Skeletal muscle tissue (tissue), 4 donors: ENCODE data around the gene TMEM240. TPM values are rescaled to one million over a fixed set of nuclear protein-coding genes. Genes with fewer than 3 reads are reported as not detected.
A peak's percentile ranks its signal among the peaks of the same experiment; 100 is the strongest.

Source experiments
- H3K27ac ChIP-seq: one replicate; pipeline ENCODE4 v1.7.0; 2013; ENCODE audit warnings: mild to moderate bottlenecking, low read depth, low read length, inconsistent platforms
- H3K27me3 ChIP-seq, 3 donors: one replicate each; pipeline ENCODE4 v1.7.0; 2013; ENCODE audit warnings: low read length in 3 of 3; ENCODE audit not compliant: control insufficient read depth in 3 of 3, insufficient read depth in 3 of 3
- H3K36me3 ChIP-seq, 3 donors: one replicate each; pipeline ENCODE4 v1.7.0; 2013; ENCODE audit warnings: low read length in 3 of 3; ENCODE audit not compliant: control insufficient read depth in 3 of 3, insufficient read depth in 3 of 3
- H3K4me1 ChIP-seq, 3 donors: one replicate each; pipeline ENCODE4 v1.7.0; 2013; ENCODE audit warnings: low read length in 3 of 3, mild to moderate bottlenecking in 3 of 3; ENCODE audit not compliant: control insufficient read depth in 3 of 3, insufficient read depth in 3 of 3
- H3K4me3 ChIP-seq, 3 donors: one replicate each; pipeline ENCODE4 v1.7.0; 2013; ENCODE audit warnings: low read length in 3 of 3
- H3K9ac ChIP-seq, 3 donors: one replicate each; pipeline ENCODE4 v1.7.0; 2013; ENCODE audit warnings: low read length in 3 of 3, mild to moderate bottlenecking in 3 of 3, moderate library complexity in 2 of 3, low read depth in 1 of 3
- H3K9me3 ChIP-seq, 3 donors: one replicate each; pipeline ENCODE4 v1.7.0; 2013; ENCODE audit warnings: low read length in 3 of 3; ENCODE audit not compliant: control insufficient read depth in 3 of 3
- total RNA-seq: library from RNA; depleted of rRNA; stranded (reverse); fragments of >200 nt; gene quantifications from one replicate; pipeline ENCODE4 v1.2.3, GENCODE V29; 2014
- donor health status: Osteomylitis.

TMEM240 gene
- total RNA-seq, 1 donor from 2014 or later = 2.1 TPM

DNA sequence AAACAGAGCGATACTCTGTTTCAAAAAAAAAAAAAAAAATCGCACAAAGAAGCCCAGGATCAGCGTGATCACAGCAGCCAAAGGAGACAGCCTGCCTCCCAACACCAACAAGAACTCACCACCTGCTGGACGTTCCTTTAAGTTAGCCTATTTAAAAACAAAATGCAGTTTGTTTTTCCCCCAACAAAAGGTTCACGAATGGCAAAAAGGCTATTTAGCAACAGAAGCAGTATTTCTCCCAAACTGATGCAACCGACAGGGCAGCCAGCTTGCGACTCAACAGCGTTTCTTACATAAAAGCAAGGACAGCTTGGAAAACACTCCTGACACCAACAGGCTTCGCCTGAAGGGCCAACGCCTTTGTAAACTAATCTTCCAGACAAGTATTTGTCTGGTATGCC lies 27.5 kb upstream of the TMEM240 start:
- peaks cover 24 to 26% (median 25%) of the 10 kb centered on the region in 3 donors for H3K36me3 ChIP-seq
- H3K27me3 ChIP-seq = no peaks in the 10 kb centered on the region
- no peak overlapping the region for H3K4me3 ChIP-seq
- H3K27ac ChIP-seq = peak overlapping the region; percentile 66
- peak overlapping the region in 1 of 3 donors; percentile 1 for H3K9ac ChIP-seq
- H3K9me3 ChIP-seq = no peaks in the 10 kb centered on the region
- peaks cover 18 to 29% (median 19%) of the 10 kb centered on the region in 3 donors for H3K4me1 ChIP-seq

DNA sequence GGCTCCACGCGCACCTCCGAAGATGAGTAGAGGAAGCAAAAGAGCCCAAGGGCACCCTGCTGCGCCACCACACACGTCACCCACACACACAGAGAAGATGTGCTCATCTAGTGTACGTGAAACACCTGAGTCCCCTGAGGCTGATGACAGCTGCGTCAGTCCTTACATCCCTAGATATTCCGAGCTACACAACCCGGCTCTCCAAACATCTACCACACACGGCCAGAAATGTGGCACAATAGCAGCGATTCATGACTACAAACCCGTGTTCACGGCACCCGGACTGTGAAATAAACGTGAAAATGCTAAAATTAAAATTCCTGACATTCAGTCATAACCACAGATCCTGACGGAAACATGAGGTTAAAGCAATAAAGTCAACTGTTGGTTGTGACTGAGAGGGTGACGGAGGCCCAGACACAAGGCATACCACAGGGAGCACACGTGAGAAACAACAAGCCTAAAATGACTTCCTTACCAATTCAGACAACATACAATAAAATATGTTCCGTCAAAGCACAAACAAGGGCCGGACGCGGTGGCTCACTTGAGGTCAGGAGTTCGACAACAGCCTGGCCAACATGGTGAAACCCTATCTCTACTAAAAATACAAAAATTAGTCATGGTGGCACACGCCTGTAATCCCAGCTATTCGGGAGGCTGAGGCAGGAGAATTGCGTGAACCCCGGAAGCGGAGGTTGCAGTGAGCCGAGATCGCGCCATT lies 26.9 kb upstream of the TMEM240 start:
- Histone ChIP-seq H3K9ac (peak overlapping the region in 2 of 3 donors; percentile 20 to 66), H3K36me3 (peaks cover 30 to 32% (median 30%) of the 10 kb centered on the region in 3 donors), H3K27ac (peak overlapping the region; percentile 66), H3K9me3 (no peaks in the 10 kb centered on the region), H3K4me1 (peaks cover 18 to 29% (median 18%) of the 10 kb centered on the region in 3 donors), H3K27me3 (no peaks in the 10 kb centered on the region), H3K4me3 (peak overlapping the region; percentile 16 to 45 (median 17))

DNA sequence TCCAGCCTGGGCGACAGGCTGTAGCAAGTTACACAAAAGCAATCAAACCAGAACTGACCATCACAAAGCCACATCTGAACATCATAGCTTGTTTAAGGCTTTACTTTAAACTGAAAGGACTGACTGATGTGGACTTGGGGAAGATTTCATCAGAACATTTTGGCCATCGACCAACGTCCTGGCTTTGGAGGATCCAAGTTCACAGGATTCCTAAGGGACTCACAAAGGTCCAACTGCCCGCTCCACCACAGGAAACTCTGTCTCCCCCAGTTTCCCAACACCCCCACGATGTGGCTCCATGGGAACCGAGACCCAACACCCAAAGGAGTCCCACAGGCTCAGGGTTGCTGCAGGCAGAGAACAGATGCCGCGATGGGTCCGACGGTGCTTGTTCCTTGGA lies 24.9 kb upstream of the TMEM240 start:
- Histone ChIP-seq H3K4me1 (peaks cover 18 to 29% (median 18%) of the 10 kb centered on the region in 3 donors), H3K27ac (no peak overlapping the region), H3K36me3 (peaks cover 38 to 45% (median 44%) of the 10 kb centered on the region in 3 donors)

DNA sequence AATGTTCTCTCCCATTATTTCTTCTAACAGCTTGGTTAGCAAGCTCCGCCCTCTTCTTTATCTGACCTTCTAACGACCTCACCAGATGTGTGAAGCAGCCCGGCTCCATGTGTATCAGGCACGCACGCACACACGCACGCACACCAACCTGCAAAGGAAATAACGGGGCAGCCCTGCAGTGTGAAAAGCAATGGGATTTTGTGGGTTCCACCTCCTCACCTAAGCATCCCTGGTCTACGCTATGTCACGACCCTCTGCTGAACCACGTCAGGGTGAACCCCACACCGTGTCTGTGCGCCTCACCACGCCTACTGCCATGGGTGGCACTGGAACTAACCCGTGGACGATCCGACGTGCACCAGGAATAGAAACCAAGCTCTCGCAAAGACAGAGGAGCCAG lies 23.8 kb upstream of the TMEM240 start:
- Histone ChIP-seq H3K27ac (no peak overlapping the region), H3K27me3 (no peaks in the 10 kb centered on the region), H3K9me3 (no peaks in the 10 kb centered on the region), H3K4me1 (peaks cover 13 to 23% (median 16%) of the 10 kb centered on the region in 3 donors), H3K36me3 (peaks cover 38 to 53% (median 46%) of the 10 kb centered on the region in 3 donors), H3K4me3 (no peak overlapping the region), H3K9ac (no peak overlapping the region)

More for the DNA sequence above, 24.9 kb upstream of the TMEM240 start:
- H3K9ac ChIP-seq = no peak overlapping the region
- H3K27me3 ChIP-seq = no peaks in the 10 kb centered on the region
- no peaks in the 10 kb centered on the region for H3K9me3 ChIP-seq
- no peak overlapping the region for H3K4me3 ChIP-seq

DNA sequence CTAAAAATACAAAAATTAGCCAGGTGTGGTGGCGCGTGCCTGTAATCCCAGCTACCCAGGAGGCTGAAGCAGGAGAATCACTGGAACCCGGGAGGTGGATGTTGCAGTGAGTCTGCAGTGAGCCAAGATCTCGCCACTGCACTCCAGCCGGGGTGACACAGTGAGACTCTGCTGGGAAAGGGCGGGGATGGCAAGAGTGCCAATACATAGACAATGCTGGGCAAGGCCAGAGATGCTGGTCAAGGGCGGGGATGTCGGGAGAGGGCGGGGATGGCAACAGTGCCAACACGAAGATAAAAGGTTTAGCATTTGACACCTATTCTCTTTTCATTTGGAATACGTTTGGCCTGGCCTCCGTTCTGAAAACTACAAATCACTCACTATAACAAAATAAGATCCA lies 23.3 kb upstream of the TMEM240 start:
- Histone ChIP-seq H3K4me3 (no peak overlapping the region), H3K27ac (no peak overlapping the region), H3K27me3 (no peaks in the 10 kb centered on the region), H3K9ac (no peak overlapping the region), H3K4me1 (peaks cover 13 to 21% (median 16%) of the 10 kb centered on the region in 3 donors), H3K36me3 (peaks cover 38 to 53% (median 47%) of the 10 kb centered on the region in 3 donors), H3K9me3 (no peaks in the 10 kb centered on the region)

DNA sequence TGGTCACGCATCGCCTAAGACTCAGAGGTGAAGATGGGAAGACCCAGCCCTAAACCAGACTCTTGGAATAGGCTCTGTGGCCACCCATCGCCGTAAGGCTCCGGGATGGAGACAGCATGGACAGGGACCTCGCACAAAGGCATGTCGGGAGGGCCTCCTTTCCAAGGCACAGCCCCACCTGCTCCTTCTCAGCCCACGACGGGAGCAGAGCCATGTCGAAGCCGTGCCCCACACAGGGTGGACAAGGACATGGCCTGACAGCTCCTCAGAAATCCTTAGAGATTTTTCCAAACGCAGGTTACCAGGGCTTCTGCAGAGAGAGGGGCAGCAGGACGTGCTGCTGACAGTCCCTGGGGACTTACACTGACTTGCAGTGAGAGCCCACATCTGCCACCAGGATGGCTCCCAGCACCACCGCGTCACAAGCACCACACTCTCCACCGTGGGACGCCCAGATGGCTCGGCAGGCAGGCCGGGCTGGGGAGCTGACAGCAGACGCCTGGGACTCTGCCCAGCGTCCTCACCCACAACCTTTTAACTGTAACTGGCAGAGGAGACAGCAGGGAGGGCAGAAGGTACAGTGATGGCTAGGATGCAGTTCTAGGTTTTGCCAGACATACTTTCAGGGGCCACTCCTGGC lies 22.3 kb upstream of the TMEM240 start:
- Histone ChIP-seq H3K27ac (no peak overlapping the region), H3K4me3 (peak overlapping the region in 1 of 3 donors; percentile 2), H3K4me1 (peaks cover 9 to 17% (median 11%) of the 10 kb centered on the region in 3 donors), H3K27me3 (no peaks in the 10 kb centered on the region), H3K9ac (no peak overlapping the region), H3K36me3 (peaks cover 38 to 53% (median 47%) of the 10 kb centered on the region in 3 donors), H3K9me3 (no peaks in the 10 kb centered on the region)

DNA sequence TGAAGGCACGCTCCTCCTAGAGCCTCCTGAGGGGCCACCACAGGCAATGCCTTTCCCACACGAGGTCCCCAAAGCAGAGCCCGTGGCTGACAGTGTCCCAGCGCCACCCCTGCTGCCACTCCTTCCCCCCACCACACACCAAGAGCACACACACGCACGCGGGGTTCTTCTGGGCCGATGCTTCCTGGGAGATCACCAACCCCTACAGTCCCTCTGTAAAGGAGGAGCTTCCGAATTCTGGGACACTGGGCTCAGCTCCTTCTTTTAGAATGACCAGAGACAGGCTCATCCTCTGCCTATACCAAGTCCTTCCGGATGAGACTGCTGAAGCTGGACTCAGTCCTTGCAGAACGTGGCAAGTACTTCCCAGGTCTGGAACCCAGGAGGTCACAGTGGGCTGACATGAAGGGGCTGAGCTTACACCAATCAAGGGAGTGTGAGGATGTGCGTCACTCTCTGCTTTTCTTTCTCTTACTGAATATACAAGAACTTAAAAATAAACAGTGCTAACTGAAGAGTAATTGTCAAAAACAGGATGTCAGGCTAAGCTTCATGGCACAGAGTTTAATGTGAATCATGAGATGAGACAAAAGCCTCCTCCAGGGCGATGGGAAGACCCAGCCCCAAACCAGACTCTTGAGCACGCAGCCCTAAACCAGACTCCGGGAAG lies 21.5 kb upstream of the TMEM240 start:
- Histone ChIP-seq H3K9me3 (no peaks in the 10 kb centered on the region), H3K4me1 (peaks cover 1 to 11% (median 3%) of the 10 kb centered on the region in 3 donors), H3K36me3 (peaks cover 38 to 53% (median 47%) of the 10 kb centered on the region in 3 donors), H3K9ac (no peak overlapping the region), H3K27ac (no peak overlapping the region), H3K4me3 (no peak overlapping the region), H3K27me3 (no peaks in the 10 kb centered on the region)

DNA sequence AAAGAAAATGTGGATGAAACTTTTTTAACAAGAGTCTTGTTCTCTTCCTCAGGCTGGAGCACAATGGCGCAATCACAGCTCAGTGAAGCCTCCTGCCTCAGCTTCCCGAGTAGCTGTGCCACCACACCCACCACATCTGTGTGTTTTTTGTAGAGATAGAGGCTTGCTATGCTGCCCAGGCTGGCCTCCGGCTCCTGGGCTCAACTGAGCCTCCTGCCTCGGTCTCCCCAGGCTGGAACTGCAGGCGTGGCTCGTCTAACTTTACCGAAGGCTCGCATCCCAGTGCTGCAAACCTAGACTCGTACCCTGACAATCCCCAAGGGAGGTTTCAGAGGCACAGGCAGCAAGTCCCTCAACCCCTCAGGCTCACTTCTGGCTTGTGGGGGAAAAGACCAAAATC lies 19.8 kb upstream of the TMEM240 start:
- Histone ChIP-seq H3K9ac (no peak overlapping the region), H3K9me3 (no peaks in the 10 kb centered on the region), H3K27me3 (no peaks in the 10 kb centered on the region), H3K4me3 (no peak overlapping the region), H3K27ac (no peak overlapping the region), H3K4me1 (peaks cover 0 to 12% (median 9%) of the 10 kb centered on the region in 3 donors), H3K36me3 (peaks cover 34 to 44% (median 43%) of the 10 kb centered on the region in 3 donors)

DNA sequence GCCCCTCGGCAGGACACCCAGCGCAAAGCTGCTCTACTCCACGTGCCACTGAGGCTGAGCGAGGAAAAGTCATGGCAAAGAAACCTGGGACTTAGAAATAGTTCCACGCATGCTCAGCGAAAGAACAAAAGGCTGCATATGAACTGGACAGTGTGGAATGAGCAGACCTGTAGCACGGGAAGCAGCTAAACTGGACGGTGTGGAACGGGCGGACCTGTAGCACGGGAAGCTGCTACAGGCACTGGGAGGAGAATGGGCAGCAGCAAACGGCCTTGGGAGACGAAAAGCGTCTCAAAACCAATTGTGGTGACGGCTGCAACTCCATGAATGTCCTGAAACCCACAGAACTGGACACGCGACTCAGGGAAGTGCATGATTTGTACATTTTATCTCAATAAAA lies 18.6 kb upstream of the TMEM240 start:
- no peak overlapping the region for H3K27ac ChIP-seq
- H3K9ac ChIP-seq = no peak overlapping the region
- peaks cover 11 to 23% (median 18%) of the 10 kb centered on the region in 3 donors for H3K4me1 ChIP-seq
- H3K4me3 ChIP-seq = no peak overlapping the region
- no peaks in the 10 kb centered on the region for H3K9me3 ChIP-seq
- no peaks in the 10 kb centered on the region for H3K27me3 ChIP-seq
- peaks cover 26 to 36% (median 35%) of the 10 kb centered on the region in 3 donors for H3K36me3 ChIP-seq
